Activated naive CD8-positive, alpha-beta T cell treated with anti-CD3 and anti-CD28 coated beads for 36 hours (primary cell): Measurements from ENCODE around the gene NAGPA. TPM values are rescaled to one million over a fixed set of nuclear protein-coding genes. Genes with fewer than 3 reads are reported as not detected.

Experiments
- DNase-seq: peaks from one replicate; pipeline ENCODE4 v3.0.0; 2021
- H3K27ac Mint-ChIP-seq: one replicate; pipeline ENCODE4 v1.8.0; 2022; ENCODE audit warnings: mild to moderate bottlenecking, moderate library complexity, mixed read lengths
- H3K27me3 Mint-ChIP-seq: one replicate; pipeline ENCODE4 v1.8.0; 2022; ENCODE audit warnings: mild to moderate bottlenecking, mixed read lengths
- H3K36me3 Mint-ChIP-seq: one replicate; pipeline ENCODE4 v1.8.0; 2021; ENCODE audit warnings: mild to moderate bottlenecking, mixed read lengths
- H3K4me1 Mint-ChIP-seq: one replicate; pipeline ENCODE4 v1.8.0; 2021; ENCODE audit warnings: mixed read lengths
- H3K4me3 Mint-ChIP-seq: one replicate; pipeline ENCODE4 v1.8.0; 2022; ENCODE audit warnings: mild to moderate bottlenecking, moderate library complexity, mixed read lengths
- H3K9me3 Mint-ChIP-seq: one replicate; pipeline ENCODE4 v1.8.0; 2022; ENCODE audit warnings: mixed read lengths
- total RNA-seq, 2 experiments: library from RNA; stranded (reverse); gene quantifications; one replicate each; pipeline ENCODE4 v1.2.3, GENCODE V29; 2021

NAGPA gene
- total RNA-seq, 2 experiments from 2014 or later = 14.7 to 16.4 TPM

- peaks cover 6% of the 10 kb centered on the region for H3K9me3 Mint-ChIP-seq
- no peak overlapping the region for H3K4me3 Mint-ChIP-seq
- DNase-seq = no peak
- H3K36me3 Mint-ChIP-seq = no peaks in the 10 kb centered on the region
- peaks cover 58% of the 10 kb centered on the region for H3K27me3 Mint-ChIP-seq
- H3K27ac Mint-ChIP-seq = no peak overlapping the region
- no peaks in the 10 kb centered on the region for H3K4me1 Mint-ChIP-seq
Observed at GRCh38 chr16:4987250-4987579, 46.5 kb downstream of the NAGPA start.

DNA sequence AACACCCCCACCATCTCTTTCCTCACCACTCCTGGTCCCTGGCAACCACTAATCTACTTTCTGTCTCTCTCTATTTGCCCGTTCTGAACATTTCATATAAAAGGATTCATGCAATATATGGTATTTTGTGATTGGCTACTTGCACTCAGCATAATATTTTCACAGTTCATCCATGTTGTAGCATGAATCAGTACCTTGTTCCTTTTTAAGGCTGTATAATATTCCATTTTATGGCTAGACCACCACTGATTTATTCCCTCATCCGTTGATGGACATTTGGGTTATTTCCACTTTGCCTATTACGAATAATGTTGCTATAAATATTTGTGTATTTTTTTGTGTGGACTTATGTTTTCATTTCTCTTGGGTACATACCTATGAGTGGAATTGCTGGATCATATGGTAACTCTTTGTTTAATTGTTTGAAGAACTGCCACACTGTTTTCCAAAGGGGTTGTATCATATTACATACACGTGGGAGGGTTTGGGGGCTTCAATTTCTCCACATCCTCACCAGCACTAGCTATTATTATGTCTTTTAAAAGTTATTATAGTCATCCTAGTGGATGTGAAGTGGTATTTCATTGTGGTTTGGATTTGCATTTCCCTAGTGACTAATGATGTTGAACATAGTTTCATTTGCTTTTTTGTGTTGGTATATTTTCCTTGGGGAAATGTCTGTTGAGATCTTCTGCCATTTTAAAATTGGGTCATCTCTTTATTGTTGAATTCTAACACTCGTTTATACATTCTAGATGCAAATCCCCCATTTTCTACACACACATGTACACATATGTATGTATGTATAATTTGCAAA lies 49.4 kb downstream of the NAGPA start:
- H3K9me3 Mint-ChIP-seq = peaks cover 6% of the 10 kb centered on the region
- H3K27ac Mint-ChIP-seq = no peak overlapping the region
- no peaks in the 10 kb centered on the region for H3K36me3 Mint-ChIP-seq
- no peak for DNase-seq
- H3K27me3 Mint-ChIP-seq = peaks cover 48% of the 10 kb centered on the region
- no peak overlapping the region for H3K4me3 Mint-ChIP-seq
- H3K4me1 Mint-ChIP-seq = no peaks in the 10 kb centered on the region

- Mint-ChIP-seq H3K4me1 (no peaks in the 10 kb centered on the region), H3K9me3 (peaks cover 6% of the 10 kb centered on the region), H3K36me3 (no peaks in the 10 kb centered on the region), H3K27me3 (peaks cover 35% of the 10 kb centered on the region), H3K4me3 (no peak overlapping the region), H3K27ac (no peak overlapping the region)
- no peak for DNase-seq
Observed at GRCh38 chr16:4982056-4982867, 51.5 kb downstream of the NAGPA start.

DNA sequence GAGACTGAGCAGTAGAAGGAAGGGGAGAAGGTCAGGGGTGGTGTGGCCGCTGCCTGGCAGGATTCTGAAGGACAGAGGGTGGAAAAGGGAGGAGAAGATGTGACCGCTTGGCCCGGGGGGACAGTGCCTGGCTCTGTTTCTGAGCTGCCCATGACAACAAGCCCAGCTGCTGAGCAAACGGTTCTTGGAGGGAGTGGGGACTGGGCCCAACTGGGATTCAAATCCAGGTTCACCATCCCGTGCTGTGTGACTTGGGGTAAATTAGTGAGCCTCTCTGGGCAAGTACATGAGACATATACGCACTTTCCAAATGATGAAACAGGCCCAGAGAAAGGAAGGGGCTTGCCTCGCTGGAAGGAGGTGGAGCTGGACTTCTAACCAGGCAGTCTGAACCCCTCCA lies 52.3 kb downstream of the NAGPA start:
- Mint-ChIP-seq H3K27me3 (peaks cover 27% of the 10 kb centered on the region), H3K27ac (no peak overlapping the region), H3K4me1 (no peaks in the 10 kb centered on the region), H3K9me3 (peaks cover 3% of the 10 kb centered on the region), H3K36me3 (no peaks in the 10 kb centered on the region), H3K4me3 (no peak overlapping the region)
- DNase-seq = no peak

GRCh38 chr16:4980691-4981090 lies 53.0 kb downstream of the NAGPA start:
- no peaks in the 10 kb centered on the region for H3K36me3 Mint-ChIP-seq
- peaks cover 19% of the 10 kb centered on the region for H3K27me3 Mint-ChIP-seq
- peaks cover 2% of the 10 kb centered on the region for H3K9me3 Mint-ChIP-seq
- DNase-seq = no peak
- no peak overlapping the region for H3K27ac Mint-ChIP-seq
- no peak overlapping the region for H3K4me3 Mint-ChIP-seq
- H3K4me1 Mint-ChIP-seq = no peaks in the 10 kb centered on the region

- no peak for DNase-seq
- Mint-ChIP-seq H3K4me1 (no peaks in the 10 kb centered on the region), H3K27me3 (peaks cover 19% of the 10 kb centered on the region), H3K27ac (no peak overlapping the region), H3K36me3 (no peaks in the 10 kb centered on the region), H3K9me3 (peaks cover 2% of the 10 kb centered on the region), H3K4me3 (no peak overlapping the region)
Observed at GRCh38 chr16:4979736-4980660, 53.7 kb downstream of the NAGPA start.

GRCh38 chr16:4979164-4979563 lies 54.6 kb downstream of the NAGPA start:
- Mint-ChIP-seq H3K4me1 (no peaks in the 10 kb centered on the region), H3K27ac (no peak overlapping the region), H3K9me3 (no peaks in the 10 kb centered on the region), H3K27me3 (peaks cover 18% of the 10 kb centered on the region), H3K4me3 (no peak overlapping the region), H3K36me3 (no peaks in the 10 kb centered on the region)
- no peak for DNase-seq

DNA sequence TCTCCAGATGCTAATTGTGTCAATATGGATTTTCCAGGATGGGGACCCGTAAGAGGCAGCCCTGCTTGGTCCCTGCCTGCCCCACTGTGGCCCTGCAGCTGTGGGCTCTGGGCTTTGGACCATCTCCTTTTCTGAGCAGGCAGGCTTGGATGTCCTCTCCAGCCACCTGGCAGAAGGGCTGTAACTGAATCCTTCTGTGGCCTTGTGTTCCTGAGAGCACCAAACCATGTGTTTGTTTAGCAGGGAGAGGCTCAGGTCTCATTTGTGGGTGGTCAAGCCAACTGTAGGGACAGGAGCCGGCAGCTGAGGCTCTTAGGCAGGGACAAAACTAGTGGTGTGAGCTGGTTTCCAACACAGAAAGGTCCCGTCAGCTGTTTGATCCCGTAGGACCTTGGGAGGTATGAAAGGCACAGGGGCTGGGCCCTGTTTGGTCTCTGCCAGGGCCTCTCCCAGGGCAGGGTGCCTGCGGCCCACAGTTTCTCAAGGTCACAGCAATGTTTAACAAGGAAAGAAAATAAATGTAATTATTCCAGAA lies 57.1 kb downstream of the NAGPA start:
- no peaks in the 10 kb centered on the region for H3K9me3 Mint-ChIP-seq
- no peak overlapping the region for H3K4me3 Mint-ChIP-seq
- no peak for DNase-seq
- no peaks in the 10 kb centered on the region for H3K4me1 Mint-ChIP-seq
- H3K27ac Mint-ChIP-seq = no peak overlapping the region
- H3K27me3 Mint-ChIP-seq = peaks cover 11% of the 10 kb centered on the region
- H3K36me3 Mint-ChIP-seq = no peaks in the 10 kb centered on the region

DNA sequence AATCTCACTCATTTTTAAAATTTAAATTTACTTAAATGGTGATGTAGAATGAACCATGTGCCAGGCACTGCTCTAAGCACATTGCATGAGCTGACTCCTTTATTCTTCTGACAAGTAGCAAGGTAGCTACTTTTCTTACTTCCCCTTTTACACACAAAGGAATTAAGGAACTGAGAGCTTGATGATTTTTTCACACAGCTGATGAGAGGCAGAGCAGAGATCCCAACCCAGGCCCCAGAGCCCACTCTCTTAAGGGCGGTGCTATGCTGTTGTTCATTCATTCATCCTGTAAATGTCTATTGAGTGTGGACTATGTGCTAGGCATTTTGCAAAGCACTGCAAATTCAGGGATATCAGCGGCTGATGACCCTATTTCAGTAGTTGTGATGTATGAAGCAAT lies 57.7 kb downstream of the NAGPA start:
- H3K27me3 Mint-ChIP-seq = peaks cover 7% of the 10 kb centered on the region
- no peak overlapping the region for H3K4me3 Mint-ChIP-seq
- DNase-seq = no peak

More for the DNA sequence above, 57.7 kb downstream of the NAGPA start:
- Mint-ChIP-seq H3K36me3 (no peaks in the 10 kb centered on the region), H3K4me1 (no peaks in the 10 kb centered on the region), H3K9me3 (no peaks in the 10 kb centered on the region), H3K27ac (no peak overlapping the region)

Other genes starting within 250 kb of the NAGPA start
- gene SEPTIN12, start 245.6 kb downstream of the NAGPA start, total RNA-seq = not detected
- not detected for gene SMIM22, start 238.6 kb downstream of the NAGPA start, total RNA-seq
- gene ROGDI, start 231.3 kb downstream of the NAGPA start, total RNA-seq = 1 to 10 TPM; 3.0 to 3.2 TPM
- 10 to 100 TPM; 89.4 to 90.0 TPM for gene GLYR1, start 186.6 kb downstream of the NAGPA start, total RNA-seq
- gene UBN1, start 186.5 kb downstream of the NAGPA start, total RNA-seq = 10 to 100 TPM; 30.1 to 30.7 TPM
- gene PPL, start 96.8 kb downstream of the NAGPA start, total RNA-seq = not detected
- under 1 TPM; 0.04 to 0.10 TPM for gene SEC14L5, start 75.6 kb downstream of the NAGPA start, total RNA-seq
- not detected for gene C16orf89, start 32.0 kb upstream of the NAGPA start, total RNA-seq
- 10 to 100 TPM; 36.1 to 36.8 TPM for gene ALG1, start 37.9 kb upstream of the NAGPA start, total RNA-seq
- gene EEF2KMT, start 63.9 kb upstream of the NAGPA start, total RNA-seq = 10 to 100 TPM; 23.4 to 25.5 TPM